ENCODE measurements around the gene LBHD2. TPM values are rescaled to one million over a fixed set of nuclear protein-coding genes. Genes with fewer than 3 reads are reported as not detected.

LBHD2 gene
- total RNA-seq, 2 experiments from 2014 or later, result not detected

DNA sequence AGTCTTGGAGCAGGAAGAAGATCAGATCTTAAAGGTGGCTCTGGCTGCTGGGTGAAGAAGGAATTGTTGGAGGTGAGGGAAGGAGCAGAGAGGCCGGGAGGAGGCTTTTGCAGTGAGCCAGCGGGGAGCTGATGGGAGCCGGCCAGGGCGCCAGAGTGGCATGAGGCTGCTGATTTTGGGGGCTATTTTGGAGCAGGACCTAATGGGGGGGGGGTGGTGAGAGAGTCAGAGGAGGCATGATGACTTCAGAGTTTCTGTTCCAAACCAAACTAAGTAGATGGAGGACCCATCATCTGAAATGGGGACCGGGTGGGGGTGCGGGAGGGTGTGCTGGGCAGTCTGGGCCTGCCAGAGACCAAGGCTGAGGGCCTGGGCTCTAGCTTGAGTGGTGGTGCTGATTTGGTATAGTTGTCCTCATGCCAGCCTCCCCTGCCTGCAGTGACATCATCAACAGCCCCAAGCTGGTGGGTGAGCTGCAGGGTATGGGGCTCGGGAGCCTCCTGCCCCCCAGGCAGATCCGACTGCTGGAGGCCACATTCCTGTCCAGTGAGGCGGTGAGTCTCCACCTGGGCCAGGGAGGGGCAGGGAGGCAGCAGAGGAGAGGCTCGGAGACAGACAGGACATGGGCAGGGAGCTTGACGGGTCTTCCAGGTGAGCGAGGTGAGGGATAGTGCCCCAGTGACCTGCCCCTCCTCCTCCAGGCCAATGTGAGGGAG lies 45.4 kb downstream of the LBHD2 start:
- intact Hi-C loops (cut with micrococcal nuclease; ENCODE audit: unreplicated experiment), result no loop called here
- Histone ChIP-seq H3K4me3 (ENCODE audit: low read depth, low read length, poor library complexity, severe bottlenecking) (no peak overlapping the region), H3K27ac (ENCODE audit: low read depth, low read length, poor library complexity, severe bottlenecking) (no peak overlapping the region), H4K20me1 (ENCODE audit: insufficient read depth, low read length) (no peaks in the 10 kb centered on the region; the same call in 1 of the 2 replicates), H3K79me2 (ENCODE audit: insufficient read depth, low read depth, low read length) (no peaks in the 10 kb centered on the region), H3K36me3 (ENCODE audit: insufficient read depth, low read length) (no peaks in the 10 kb centered on the region), H3K4me1 (ENCODE audit: insufficient read depth, low read length, poor library complexity, severe bottlenecking) (peaks cover 6% of the 10 kb centered on the region), H3K4me2 (ENCODE audit: low read length) (no peak overlapping the region), H3K9me2 (ENCODE audit: insufficient read depth, low read length) (no peaks in the 10 kb centered on the region), H2AFZ (ENCODE audit: low read length) (no peak overlapping the region), H3K9me3 (ENCODE audit: low read length) (no peaks in the 10 kb centered on the region)
- no peak for DNase-seq (ENCODE audit: low spot score)
- BruUV-seq (replicated peaks), result no TSS peak
- POLR2A ChIA-PET, result no interaction called here
- CTCF ChIA-PET (ENCODE audit: unreplicated experiment), result no interaction called here
- TF ChIP-seq EZH2phosphoT487 (IDR thresholded peaks at IDR 0.05; ENCODE audit: borderline replicate concordance, low read depth, low read length), result no peak
- TF ChIP-seq, protein P1, sequence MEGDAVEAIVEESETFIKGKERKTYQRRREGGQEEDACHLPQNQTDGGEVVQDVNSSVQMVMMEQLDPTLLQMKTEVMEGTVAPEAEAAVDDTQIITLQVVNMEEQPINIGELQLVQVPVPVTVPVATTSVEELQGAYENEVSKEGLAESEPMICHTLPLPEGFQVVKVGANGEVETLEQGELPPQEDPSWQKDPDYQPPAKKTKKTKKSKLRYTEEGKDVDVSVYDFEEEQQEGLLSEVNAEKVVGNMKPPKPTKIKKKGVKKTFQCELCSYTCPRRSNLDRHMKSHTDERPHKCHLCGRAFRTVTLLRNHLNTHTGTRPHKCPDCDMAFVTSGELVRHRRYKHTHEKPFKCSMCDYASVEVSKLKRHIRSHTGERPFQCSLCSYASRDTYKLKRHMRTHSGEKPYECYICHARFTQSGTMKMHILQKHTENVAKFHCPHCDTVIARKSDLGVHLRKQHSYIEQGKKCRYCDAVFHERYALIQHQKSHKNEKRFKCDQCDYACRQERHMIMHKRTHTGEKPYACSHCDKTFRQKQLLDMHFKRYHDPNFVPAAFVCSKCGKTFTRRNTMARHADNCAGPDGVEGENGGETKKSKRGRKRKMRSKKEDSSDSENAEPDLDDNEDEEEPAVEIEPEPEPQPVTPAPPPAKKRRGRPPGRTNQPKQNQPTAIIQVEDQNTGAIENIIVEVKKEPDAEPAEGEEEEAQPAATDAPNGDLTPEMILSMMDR (conservative IDR thresholded peaks at IDR 0.05; ENCODE audit: low read length), result no peak

DNA sequence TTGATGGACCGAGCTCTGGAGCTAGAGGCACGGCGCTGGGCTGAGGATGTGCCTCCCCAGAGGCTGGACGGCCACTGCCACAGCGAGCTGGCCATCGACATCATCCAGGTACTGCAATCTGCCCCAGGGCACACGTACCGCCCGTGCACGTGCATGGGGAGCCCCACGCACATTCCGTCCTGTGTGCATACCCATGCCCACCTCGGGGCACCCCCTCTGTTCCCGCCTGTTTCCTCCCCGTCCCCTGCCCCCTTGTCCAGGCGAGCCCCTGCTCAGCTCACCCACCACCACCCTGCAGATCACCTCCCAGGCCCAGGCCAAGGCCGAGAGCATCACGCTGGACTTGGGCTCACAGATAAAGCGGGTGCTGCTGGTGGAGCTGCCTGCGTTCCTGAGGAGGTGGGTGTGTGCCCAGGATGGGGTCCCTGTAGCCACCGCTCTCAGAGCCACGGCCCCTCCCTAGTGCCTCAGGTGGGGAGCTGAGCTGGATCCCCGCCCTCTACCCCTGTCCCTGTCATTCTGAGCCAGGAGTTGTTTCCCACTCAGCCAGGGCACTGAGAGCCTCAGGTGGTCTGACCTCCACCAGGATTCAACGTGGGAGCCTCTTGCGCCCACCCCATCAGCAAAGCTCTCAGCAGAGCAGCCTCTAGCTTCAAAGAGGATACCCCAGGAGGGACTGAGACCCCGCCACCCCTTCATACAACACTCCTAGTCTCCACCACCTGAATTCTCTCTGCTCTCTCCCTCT lies 46.2 kb downstream of the LBHD2 start:
- Histone ChIP-seq H3K9me3 (ENCODE audit: low read length) (no peaks in the 10 kb centered on the region), H3K9me2 (ENCODE audit: insufficient read depth, low read length) (no peaks in the 10 kb centered on the region), H4K20me1 (ENCODE audit: insufficient read depth, low read length) (no peaks in the 10 kb centered on the region; the same call in 1 of the 2 replicates), H3K27ac (ENCODE audit: low read depth, low read length, poor library complexity, severe bottlenecking) (no peak overlapping the region), H3K79me2 (ENCODE audit: insufficient read depth, low read depth, low read length) (no peaks in the 10 kb centered on the region), H2AFZ (ENCODE audit: low read length) (no peak overlapping the region), H3K4me1 (ENCODE audit: insufficient read depth, low read length, poor library complexity, severe bottlenecking) (peaks cover 6% of the 10 kb centered on the region), H3K4me3 (ENCODE audit: low read depth, low read length, poor library complexity, severe bottlenecking) (no peak overlapping the region), H3K4me2 (ENCODE audit: low read length) (no peak overlapping the region), H3K36me3 (ENCODE audit: insufficient read depth, low read length) (no peaks in the 10 kb centered on the region)
- no peak for DNase-seq (ENCODE audit: low spot score)
- intact Hi-C loops (cut with micrococcal nuclease; ENCODE audit: unreplicated experiment), result no loop called here
- TF ChIP-seq, protein P1 (conservative IDR thresholded peaks at IDR 0.05; ENCODE audit: low read length), result no peak
- TF ChIP-seq EZH2phosphoT487 (IDR thresholded peaks at IDR 0.05; ENCODE audit: borderline replicate concordance, low read depth, low read length), result no peak
- CTCF ChIA-PET (ENCODE audit: unreplicated experiment), result interaction anchor here (0.6 kb wide), 1 partner anchor 25 kb away, joined by 4 read pairs; no protein-coding TSS in a partner anchor
- POLR2A ChIA-PET, result no interaction called here
- no TSS peak for BruUV-seq (replicated peaks)

DNA sequence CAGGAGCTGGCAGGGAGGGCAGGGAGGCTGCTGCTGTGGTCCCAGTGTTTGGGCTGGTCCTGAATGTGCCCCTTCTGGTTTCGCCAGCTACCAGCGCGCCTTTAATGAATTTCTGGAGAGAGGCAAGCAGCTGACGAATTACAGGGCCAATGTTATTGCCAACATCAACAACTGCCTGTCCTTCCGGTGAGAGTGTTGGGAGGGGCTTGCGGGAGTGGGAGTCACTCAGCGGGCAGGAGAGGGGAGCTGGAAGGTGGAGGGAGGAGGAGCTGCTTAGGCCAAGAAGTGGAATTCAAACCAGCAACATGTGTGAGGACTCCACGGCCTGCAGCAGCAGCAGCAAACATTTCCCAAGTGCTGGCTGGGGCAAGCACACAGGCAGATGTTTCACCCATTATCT lies 47.0 kb downstream of the LBHD2 start:
- Histone ChIP-seq H4K20me1 (ENCODE audit: insufficient read depth, low read length) (no peaks in the 10 kb centered on the region; the same call in 1 of the 2 replicates), H3K79me2 (ENCODE audit: insufficient read depth, low read depth, low read length) (no peaks in the 10 kb centered on the region), H3K4me2 (ENCODE audit: low read length) (no peak overlapping the region), H3K36me3 (ENCODE audit: insufficient read depth, low read length) (no peaks in the 10 kb centered on the region), H2AFZ (ENCODE audit: low read length) (no peak overlapping the region), H3K9me2 (ENCODE audit: insufficient read depth, low read length) (no peaks in the 10 kb centered on the region), H3K27ac (ENCODE audit: low read depth, low read length, poor library complexity, severe bottlenecking) (no peak overlapping the region), H3K4me1 (ENCODE audit: insufficient read depth, low read length, poor library complexity, severe bottlenecking) (peaks cover 6% of the 10 kb centered on the region), H3K9me3 (ENCODE audit: low read length) (no peaks in the 10 kb centered on the region), H3K4me3 (ENCODE audit: low read depth, low read length, poor library complexity, severe bottlenecking) (no peak overlapping the region)
- TF ChIP-seq EZH2phosphoT487 (IDR thresholded peaks at IDR 0.05; ENCODE audit: borderline replicate concordance, low read depth, low read length), result no peak
- TF ChIP-seq, protein P1 (conservative IDR thresholded peaks at IDR 0.05; ENCODE audit: low read length), result no peak
- no TSS peak for BruUV-seq (replicated peaks)
- intact Hi-C loops (cut with micrococcal nuclease; ENCODE audit: unreplicated experiment), result no loop called here
- CTCF ChIA-PET (ENCODE audit: unreplicated experiment), result interaction anchor here (0.6 kb wide), 1 partner anchor 26 kb away, joined by 4 read pairs; no protein-coding TSS in a partner anchor
- POLR2A ChIA-PET, result no interaction called here
- no peak for DNase-seq (ENCODE audit: low spot score)

Data from OCI-LY7 (cell line).